HG03457 (cell line): ENCODE data around the gene PFN3.

Experiments
- ATAC-seq: cut with Tn5 transposase; IDR thresholded peaks from one replicate; pipeline ENCODE4 v1.9.1; 2021; ENCODE audit warnings: moderate number of reproducible peaks; ENCODE audit not compliant: unreplicated experiment

PFN3 gene

GRCh38 chr5:177396807-177397206 is 3.7 kb downstream of the PFN3 start:
- no peak for ATAC-seq

DNA sequence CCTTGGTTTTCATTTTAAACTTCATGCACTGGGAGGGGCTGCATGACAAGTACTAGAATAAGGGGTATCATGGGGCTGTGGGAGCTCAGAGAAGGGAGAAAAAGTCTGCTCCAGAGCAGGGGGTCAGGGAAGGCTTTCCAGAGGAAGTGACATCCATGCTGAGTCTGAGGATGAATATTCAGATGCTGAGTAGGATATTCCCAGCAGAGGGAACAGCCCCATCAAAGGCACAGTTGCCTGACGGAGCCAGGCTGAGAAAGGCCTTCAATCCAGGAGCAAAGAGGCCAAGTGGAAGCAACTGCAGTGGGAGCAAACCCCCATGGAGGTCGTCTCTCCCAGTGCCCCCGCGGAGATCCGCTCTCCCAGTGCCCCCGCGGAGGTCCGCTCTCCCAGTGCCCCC is 4.4 kb downstream of the PFN3 start:
- ATAC-seq, result no peak

DNA sequence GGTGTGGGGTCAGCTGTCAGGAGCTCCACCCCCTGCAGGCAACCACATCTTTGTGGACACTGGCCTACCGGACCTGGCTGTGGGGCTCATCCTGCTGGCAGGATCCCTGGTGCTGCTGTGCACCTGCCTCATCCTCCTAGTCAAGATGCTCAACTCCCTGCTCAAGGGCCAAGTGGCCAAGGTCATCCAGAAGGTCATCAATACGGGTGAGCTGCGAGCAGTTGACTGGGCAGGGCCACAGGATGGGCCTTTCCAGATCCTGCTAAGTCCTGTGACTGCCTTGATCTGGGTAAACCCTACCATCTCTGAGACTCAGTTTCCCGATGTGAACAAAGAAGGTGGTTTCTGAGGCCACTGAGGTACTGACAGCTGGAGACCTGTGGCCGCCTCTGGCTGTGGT is 6.5 kb downstream of the PFN3 start:
- no peak for ATAC-seq

DNA sequence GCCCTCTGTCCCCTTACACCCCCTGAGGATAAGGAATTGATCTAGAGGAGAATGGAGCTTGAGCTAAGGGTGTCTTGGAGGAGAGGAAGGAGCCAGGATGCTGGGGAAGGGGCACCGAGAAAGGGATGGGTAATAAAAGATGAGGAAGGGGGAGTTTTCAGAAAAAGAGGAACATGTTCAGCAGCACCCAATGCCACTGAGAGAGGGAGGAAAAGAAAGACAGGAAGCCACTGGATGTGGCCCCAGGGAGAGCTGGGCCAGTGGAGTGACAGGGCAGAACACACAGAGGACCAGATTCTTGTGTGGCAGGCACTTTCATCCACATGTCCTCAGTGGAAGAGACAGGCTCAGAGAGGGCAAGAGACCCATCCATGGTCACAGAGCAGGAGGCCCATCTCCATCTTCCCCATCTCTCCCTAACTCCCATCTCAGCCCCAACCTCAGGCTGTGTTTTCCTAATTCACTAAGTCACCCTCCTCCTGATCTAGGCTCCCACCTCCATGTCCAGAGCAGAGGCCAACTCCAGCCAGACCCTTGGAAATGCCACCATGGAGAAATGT is 7.2 kb downstream of the PFN3 start:
- no peak for ATAC-seq

GRCh38 chr5:177392765-177393164 is 7.7 kb downstream of the PFN3 start:
- no peak for ATAC-seq

DNA sequence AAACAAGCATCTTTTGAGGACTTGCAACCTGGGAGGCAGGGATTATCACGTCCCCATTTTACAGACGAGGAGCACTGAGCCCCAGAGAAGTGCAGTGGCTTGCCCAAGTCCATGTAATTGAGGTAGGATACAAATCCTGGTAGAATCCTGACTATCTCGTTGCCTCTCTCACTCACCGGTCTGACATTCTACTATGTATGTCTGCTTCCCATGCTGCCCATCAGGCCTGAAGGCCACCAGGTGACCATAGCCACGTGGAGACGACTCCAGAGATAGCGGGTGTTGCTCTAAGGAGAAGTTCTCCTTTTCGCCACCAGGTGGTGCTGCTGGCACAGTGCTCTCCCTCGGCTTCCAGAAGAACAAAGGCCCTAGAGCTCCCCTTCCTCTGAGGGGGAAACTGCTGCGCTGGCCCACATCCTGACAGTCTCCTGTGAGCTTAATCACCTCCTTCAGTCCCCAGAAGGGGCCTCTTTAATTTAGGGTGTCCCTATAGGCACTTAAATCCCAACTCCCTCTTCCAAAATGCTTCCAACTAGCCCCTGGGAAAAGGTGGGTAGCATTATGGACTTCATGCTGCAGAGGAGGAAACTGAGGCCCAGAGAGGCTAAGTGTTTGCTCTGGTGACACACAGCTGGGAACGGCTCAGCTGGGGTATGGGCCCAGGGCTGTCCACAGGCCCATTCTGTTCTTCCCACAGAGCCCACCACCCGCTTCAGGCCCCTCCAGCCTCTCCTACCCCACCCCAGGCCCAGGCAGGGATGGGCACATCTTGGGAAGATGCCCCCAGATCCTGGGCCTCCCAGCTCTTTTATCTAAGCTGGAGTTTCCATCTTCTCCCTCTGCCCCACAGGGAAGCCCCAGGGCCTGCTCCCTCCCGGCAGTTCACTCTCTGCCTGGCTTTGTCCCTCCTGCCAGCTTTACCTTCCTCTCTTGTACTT is 9.8 kb downstream of the PFN3 start:
- ATAC-seq, result no peak

DNA sequence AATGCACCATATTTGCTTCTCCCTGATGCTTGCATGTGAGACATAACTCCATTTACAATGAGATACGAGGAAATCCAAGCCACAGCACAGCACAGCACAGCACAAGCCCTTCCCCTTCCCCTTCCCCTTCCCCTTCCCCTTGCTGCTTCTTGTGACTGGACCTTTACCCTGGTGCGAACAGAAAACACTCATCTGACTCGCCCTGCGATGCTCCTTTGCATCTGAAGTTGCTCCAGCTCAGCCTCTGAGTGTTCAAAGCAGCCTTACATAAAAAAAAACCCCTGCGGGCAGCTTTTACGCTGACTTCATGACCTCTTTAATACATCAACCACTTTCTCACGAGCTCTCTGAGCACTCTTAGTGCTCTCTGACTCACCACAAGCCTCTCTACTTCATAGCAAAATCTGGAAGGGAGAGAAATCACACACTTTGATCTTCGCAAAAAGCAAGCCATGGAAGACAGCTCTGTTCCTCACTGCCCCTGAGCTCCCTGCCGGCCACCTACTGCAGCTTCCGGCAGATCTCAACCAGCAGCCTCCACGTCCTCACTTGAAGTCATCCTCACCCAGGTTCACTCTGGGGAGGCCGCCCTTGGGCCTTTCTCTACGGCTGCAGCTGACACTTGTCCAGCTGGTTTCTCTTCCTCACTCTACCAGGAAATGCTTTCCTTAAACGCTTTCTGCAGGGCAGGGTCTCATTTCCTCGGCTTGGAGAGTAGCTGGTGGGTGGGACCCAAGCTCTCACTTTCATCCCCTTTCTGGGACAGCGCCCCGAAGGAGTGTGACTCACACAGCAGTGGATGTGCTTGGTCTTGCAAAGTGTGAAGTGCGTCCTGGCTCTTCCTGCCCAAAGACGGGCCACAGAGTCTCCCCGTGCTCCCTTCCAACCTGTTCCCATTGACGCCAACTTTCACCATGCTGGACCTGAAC is 11.0 kb downstream of the PFN3 start:
- no peak for ATAC-seq

DNA sequence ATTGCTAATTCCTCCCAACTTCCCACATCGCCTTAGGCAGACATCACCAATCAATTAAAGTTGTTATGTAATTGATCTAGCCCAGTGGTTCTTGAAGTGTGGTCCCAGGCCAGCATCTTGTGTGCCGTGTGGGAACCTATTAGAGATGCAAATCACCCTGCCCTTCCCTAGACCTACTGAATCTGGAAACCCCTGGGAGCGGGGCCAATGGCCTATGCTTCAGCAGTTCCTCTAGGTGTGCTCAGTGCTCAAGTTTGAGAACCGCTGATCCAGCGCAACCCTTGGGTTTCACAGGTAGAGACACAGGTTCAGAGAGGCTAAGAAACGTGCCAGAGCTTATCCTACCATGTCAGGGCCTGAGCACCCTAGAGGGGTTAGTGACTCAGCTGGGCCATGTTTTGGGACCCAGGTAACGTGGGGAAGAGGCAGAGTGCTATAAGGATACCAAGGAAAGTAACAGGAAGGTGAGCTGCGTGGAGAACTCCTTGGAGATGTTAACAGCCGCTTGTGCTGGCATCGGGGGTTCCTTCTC is 11.9 kb downstream of the PFN3 start:
- no peak for ATAC-seq

- no peak for ATAC-seq
Measured at GRCh38 chr5:177387405-177387804, 13.1 kb downstream of the PFN3 start.

DNA sequence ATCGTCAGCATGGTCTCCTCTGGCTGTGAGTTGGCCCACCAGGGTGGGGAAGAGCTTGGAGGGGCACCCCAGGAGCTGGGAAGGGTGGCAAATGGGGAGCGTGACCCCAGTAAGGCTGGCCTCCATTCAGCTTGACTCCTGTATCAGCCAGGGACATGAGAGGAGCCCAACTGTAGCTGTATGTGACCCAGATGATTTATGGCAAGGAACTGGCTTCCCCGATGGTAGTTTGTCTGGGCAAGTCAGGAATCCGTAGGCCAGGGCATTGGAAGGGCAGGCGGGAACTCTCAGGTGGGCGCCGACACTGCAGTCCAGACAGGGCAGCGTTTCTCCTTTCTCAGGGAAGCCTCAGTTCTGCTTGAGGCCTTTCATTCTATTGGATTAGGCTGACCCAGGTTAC is 13.9 kb downstream of the PFN3 start:
- ATAC-seq, result no peak

DNA sequence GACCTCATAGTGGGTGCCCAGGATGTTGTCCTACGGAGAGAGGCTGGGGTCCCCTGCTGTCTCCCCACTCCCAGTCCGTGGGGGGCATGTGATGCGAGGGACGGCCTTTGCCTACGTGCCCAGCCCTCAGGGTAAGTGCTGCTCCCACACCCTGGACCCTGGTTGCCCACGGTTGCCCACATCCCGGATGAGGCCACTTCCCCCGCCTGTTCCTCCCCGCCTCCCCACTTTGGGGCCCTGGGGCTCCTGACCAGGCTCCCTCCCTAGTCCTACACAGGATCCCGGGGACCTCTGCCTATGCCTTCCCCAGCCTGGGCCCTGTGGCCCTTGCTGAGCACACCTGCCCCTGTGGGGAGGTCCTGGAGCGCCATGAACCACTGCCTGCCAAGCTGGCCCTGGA is 14.7 kb downstream of the PFN3 start:
- ATAC-seq, result no peak

DNA sequence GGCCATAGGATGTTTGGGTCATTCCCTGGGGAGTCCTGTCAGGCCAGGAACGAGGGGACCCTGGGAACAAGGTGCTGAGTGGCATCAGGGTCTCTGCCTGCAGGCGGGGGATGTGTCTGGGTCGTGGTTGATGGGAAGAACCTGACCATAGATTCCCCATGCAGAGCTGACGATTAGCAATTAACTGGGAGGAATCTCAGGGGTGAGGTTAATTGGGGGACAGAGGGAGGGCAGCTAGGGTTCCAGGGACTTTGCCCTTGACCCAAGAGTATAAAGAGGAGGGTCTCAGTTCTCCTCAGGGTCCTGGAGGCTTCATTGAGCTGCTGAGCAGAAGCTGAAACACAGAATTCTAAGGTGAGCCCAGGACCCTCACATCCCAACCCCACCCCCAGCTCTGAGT is 16.3 kb downstream of the PFN3 start, which contains the start of gene SLC34A1:
Gene SLC34A1, plus strand, starts transcription at position 301 of the 400 bp plus-strand sequence. CDS start 1,308 bp downstream, outside the sequence.
- no peak for ATAC-seq

GRCh38 chr5:177383181-177383580 is 17.3 kb downstream of the PFN3 start:
- ATAC-seq, result no peak

DNA sequence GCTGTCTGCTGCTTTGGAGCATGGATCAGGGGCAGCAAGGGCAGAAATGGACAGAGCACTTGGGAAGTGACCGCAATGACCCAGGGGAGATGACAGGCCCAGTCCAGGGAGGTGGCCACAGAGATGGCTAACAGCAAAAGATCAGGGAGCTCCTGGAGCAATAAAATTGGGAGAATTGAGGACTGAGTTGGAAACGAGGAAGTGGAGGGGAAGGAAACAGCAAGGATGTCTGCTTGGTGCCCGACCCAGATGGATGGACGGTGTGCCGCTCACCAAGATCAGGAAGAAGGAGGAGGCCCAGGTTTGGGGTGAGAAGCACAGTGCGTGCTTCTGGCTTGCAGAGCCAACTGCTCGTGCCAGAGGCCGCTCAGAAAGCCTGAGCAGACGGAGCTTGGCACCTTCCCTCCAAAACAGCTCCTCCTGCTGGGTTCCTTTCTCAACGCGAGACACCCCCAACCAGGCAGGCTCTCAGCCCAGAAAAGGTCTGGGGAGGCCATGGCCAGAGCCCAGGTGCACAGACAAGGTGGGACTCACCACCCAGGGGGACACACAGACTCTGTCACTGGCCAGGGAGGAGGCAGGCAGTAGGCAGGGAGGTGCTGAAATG is 17.9 kb downstream of the PFN3 start:
- ATAC-seq, result no peak

- ATAC-seq, result no peak
Measured at GRCh38 chr5:177380805-177381126, 19.7 kb downstream of the PFN3 start.

GRCh38 chr5:177378884-177379883 is 21.3 kb downstream of the PFN3 start:
- no peak for ATAC-seq

DNA sequence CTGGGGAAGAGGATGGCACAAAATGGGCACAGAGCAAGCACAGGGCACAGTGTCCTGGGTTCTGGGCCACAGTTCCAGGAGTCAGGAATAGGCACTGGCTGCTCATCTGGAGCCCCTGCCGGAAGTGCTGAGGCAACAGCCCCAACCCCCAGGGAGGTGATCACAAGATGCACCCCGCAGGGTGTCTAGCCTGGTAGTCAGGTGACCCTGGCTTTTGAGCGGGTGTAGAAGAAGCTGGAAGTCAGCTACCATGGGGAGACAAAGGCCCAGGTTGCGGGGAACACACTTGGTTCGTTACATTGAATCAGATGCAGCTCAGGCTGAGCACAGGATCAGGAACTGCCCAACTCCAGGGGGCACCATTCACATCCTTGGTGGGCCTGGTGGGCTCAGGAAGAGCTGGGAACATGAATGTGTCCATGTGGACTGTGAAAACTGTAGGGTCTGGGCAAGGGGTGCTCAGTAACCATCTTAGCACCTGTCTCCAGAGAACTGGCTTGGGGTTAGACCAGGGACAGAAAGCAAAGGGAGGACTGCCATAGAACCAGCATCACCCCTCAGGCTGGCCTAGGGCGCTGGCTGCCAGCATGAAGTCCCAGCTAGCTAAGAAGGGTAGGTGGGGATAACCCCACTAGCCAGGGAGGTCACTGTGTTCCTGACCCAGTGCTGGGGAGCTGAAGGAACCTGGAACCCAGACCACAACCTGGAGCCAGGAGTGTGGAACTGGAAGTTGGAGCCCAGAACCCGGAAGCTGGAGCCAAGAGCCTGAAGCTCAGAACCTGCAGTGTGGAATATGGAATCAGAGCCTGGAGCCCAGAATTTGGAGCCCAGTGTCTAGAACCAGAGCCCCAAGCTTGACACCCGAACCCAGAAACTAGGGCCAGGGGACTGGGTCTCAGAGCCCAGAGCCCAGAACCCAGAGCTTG is 22.3 kb downstream of the PFN3 start:
- ATAC-seq, result no peak

DNA sequence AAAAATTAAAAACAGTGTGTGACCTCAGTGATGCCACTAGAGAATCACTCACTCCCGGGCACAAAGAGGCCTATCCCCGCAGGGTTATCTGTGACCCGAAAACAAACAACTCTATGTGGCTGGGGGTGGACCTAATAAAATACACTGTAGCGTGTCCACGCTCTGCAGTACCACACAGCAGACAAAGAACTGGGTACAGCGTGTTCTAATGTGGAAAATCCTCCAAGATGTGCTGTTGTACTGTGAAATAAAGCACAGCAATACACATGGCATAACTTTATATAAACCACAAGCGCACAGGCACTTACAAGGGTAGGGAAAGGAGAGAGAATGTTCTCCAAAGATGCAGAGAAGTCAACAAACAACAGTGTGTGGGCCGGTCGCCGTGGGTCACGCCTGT is 24.4 kb downstream of the PFN3 start:
- no peak for ATAC-seq
